ENCODE results near the gene OCRL. TPM values are rescaled to one million over a fixed set of nuclear protein-coding genes. Genes with fewer than 3 reads are reported as not detected.

The OCRL gene
- total RNA-seq, 1 experiment from 2014 or later = 24.2 TPM

DNA sequence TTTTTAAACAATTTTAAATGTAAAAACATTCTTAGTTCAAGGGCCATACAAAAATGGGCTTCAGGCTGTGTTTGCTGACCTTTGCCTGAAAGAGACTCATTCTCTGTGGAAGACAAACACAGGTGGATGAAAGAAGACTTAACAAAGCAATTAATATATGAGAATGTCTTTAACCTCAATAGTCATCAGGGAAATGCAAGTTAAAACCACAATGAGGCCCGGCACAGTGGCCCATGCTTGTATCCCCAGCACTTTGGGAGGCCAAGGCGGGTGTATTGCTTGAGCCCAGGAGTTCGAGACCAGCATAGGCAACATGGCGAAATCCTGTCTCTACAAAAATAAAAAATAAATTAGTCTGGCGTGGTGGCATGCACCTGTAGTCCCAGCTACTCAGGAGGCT, 9.6 kb upstream of the OCRL start:
- Mint-ChIP-seq H3K4me3 (ENCODE audit: unreplicated experiment) (no peak overlapping the region), H3K27ac (ENCODE audit: unreplicated experiment) (no peak overlapping the region), H3K9me3 (ENCODE audit: unreplicated experiment) (no peaks in the 10 kb centered on the region), H3K36me3 (ENCODE audit: insufficient read depth, unreplicated experiment) (no peaks in the 10 kb centered on the region), H3K4me1 (ENCODE audit: low read depth, unreplicated experiment) (no peaks in the 10 kb centered on the region), H3K27me3 (ENCODE audit: insufficient read depth, unreplicated experiment) (no peaks in the 10 kb centered on the region)
- Histone ChIP-seq H3K36me3 (ENCODE audit: control insufficient read depth, insufficient read depth, low read length) (no peaks in the 10 kb centered on the region), H3K9me3 (no peaks in the 10 kb centered on the region), H3K4me3 (ENCODE audit: low read depth, low read length) (no peak overlapping the region), H3K27me3 (replicated peaks; ENCODE audit: control insufficient read depth, insufficient read depth, low read length) (no peaks in the 10 kb centered on the region), H3K4me1 (no peaks in the 10 kb centered on the region)
- intact Hi-C loops (cut with micrococcal nuclease; ENCODE audit: unreplicated experiment) = no loop called here
- POLR2A ChIA-PET = no interaction called here
- BruUV-seq (replicated peaks) = no TSS peak
- no peak for DNase-seq
- CTCF ChIA-PET = no interaction called here
- TF ChIP-seq, protein P1, sequence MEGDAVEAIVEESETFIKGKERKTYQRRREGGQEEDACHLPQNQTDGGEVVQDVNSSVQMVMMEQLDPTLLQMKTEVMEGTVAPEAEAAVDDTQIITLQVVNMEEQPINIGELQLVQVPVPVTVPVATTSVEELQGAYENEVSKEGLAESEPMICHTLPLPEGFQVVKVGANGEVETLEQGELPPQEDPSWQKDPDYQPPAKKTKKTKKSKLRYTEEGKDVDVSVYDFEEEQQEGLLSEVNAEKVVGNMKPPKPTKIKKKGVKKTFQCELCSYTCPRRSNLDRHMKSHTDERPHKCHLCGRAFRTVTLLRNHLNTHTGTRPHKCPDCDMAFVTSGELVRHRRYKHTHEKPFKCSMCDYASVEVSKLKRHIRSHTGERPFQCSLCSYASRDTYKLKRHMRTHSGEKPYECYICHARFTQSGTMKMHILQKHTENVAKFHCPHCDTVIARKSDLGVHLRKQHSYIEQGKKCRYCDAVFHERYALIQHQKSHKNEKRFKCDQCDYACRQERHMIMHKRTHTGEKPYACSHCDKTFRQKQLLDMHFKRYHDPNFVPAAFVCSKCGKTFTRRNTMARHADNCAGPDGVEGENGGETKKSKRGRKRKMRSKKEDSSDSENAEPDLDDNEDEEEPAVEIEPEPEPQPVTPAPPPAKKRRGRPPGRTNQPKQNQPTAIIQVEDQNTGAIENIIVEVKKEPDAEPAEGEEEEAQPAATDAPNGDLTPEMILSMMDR (IDR thresholded peaks at IDR 0.05; ENCODE audit: insufficient read depth in 1 of 2, low read depth in 1 of 2, low read length in 1 of 2, severe bottlenecking in 1 of 2, unreplicated experiment in 1 of 2) = no peak

DNA sequence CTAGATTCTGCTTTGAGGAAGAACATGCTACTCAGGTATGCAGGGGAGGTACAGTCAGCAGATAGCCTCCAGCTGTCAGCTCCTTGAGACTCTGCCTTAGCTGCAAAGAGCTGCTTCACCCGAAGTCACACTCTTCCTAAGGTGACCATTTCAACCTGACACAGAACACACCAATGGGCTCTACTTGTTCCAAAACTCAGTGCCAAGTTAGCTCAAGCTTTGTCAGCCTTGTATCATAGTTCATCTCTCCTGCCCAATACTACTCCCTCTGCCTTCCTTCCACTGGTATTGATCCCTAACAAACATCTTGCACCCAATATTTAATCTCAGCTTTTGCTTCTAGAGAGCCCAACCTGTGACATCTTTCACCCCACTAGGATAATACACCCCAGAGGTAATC, 8.9 kb upstream of the OCRL start:
- H3K4me1 ChIP-seq = no peaks in the 10 kb centered on the region
- Mint-ChIP-seq H3K4me3 (ENCODE audit: unreplicated experiment) (no peak overlapping the region), H3K27ac (ENCODE audit: unreplicated experiment) (no peak overlapping the region), H3K9me3 (ENCODE audit: unreplicated experiment) (no peaks in the 10 kb centered on the region), H3K36me3 (ENCODE audit: insufficient read depth, unreplicated experiment) (no peaks in the 10 kb centered on the region), H3K27me3 (ENCODE audit: insufficient read depth, unreplicated experiment) (no peaks in the 10 kb centered on the region), H3K4me1 (ENCODE audit: low read depth, unreplicated experiment) (no peaks in the 10 kb centered on the region)
- H3K9me3 ChIP-seq = no peaks in the 10 kb centered on the region
- intact Hi-C loops (cut with micrococcal nuclease; ENCODE audit: unreplicated experiment) = no loop called here
- ChIA-PET CTCF (no interaction called here), POLR2A (no interaction called here)
- H3K27me3 ChIP-seq (replicated peaks; ENCODE audit: control insufficient read depth, insufficient read depth, low read length) = no peaks in the 10 kb centered on the region
- no peak for DNase-seq
- H3K4me3 ChIP-seq (ENCODE audit: low read depth, low read length) = no peak overlapping the region
- H3K36me3 ChIP-seq (ENCODE audit: control insufficient read depth, insufficient read depth, low read length) = no peaks in the 10 kb centered on the region
- no TSS peak for BruUV-seq (replicated peaks)
- TF ChIP-seq, protein P1 (IDR thresholded peaks at IDR 0.05; ENCODE audit: insufficient read depth in 1 of 2, low read depth in 1 of 2, low read length in 1 of 2, severe bottlenecking in 1 of 2, unreplicated experiment in 1 of 2) = no peak

DNA sequence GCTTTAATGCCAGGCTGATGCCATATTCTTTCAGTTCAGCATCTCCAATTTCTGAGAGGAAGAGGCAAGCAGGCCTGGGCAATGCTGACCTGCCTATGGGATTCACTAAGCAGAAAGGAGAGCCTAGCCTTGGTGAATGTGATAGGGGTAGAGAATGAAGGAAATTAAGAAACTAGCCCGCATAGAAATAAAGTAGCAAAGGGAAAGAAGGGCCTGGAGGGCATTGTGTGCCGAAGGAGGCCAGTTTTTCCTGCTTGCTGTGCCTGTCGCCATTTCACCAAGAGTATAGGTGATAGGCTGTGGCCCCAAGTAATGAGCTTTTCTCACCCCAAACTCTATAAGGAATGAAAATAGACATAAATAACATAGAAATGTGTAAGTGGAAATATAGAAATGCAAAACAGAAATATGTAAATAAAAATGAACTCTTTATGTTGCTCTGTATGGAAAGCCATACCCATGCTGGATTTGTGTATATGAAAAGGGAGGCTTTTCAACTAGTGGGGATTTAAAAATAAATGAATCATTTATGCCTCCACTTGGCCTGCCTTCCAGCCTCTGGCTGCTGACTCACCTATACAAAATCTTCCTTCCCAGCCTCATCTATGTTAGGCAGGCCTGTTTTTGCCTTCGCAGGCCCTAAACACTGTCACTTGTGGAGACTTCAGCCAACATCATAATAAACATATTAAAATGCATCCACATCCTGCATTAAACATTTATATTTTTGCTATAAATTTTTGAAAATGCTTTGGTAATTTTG, 5.1 kb upstream of the OCRL start:
- TF ChIP-seq, protein P1 (IDR thresholded peaks at IDR 0.05; ENCODE audit: insufficient read depth in 1 of 2, low read depth in 1 of 2, low read length in 1 of 2, severe bottlenecking in 1 of 2, unreplicated experiment in 1 of 2) = no peak
- no peak for DNase-seq
- no peaks in the 10 kb centered on the region for H3K36me3 Mint-ChIP-seq (ENCODE audit: insufficient read depth, unreplicated experiment)
- H3K4me3 Mint-ChIP-seq (ENCODE audit: unreplicated experiment) = no peak overlapping the region
- H3K36me3 ChIP-seq (ENCODE audit: control insufficient read depth, insufficient read depth, low read length) = no peaks in the 10 kb centered on the region
- no peaks in the 10 kb centered on the region for H3K4me1 Mint-ChIP-seq (ENCODE audit: low read depth, unreplicated experiment)
- no peaks in the 10 kb centered on the region for H3K4me1 ChIP-seq
- H3K27me3 Mint-ChIP-seq (ENCODE audit: insufficient read depth, unreplicated experiment) = no peaks in the 10 kb centered on the region
- intact Hi-C loops (cut with micrococcal nuclease; ENCODE audit: unreplicated experiment) = no loop called here
- H3K9me3 Mint-ChIP-seq (ENCODE audit: unreplicated experiment) = no peaks in the 10 kb centered on the region
- no peaks in the 10 kb centered on the region for H3K27me3 ChIP-seq (replicated peaks; ENCODE audit: control insufficient read depth, insufficient read depth, low read length)
- no peak overlapping the region for H3K4me3 ChIP-seq (ENCODE audit: low read depth, low read length)
- POLR2A ChIA-PET = no interaction called here
- H3K27ac Mint-ChIP-seq (ENCODE audit: unreplicated experiment) = no peak overlapping the region
- CTCF ChIA-PET = no interaction called here
- BruUV-seq (replicated peaks) = no TSS peak
- no peaks in the 10 kb centered on the region for H3K9me3 ChIP-seq
